ENCODE results near the gene HPN.
"Not testable (repeated sequence)": the region's sequence is repeated elsewhere in the genome, so short reads cannot be mapped to it uniquely, and the experiment has no call there.

Gene HPN

GRCh38 chr19:35044317-35045117, 3.0 kb downstream of the HPN start:
- no peak for ATAC-seq

DNA sequence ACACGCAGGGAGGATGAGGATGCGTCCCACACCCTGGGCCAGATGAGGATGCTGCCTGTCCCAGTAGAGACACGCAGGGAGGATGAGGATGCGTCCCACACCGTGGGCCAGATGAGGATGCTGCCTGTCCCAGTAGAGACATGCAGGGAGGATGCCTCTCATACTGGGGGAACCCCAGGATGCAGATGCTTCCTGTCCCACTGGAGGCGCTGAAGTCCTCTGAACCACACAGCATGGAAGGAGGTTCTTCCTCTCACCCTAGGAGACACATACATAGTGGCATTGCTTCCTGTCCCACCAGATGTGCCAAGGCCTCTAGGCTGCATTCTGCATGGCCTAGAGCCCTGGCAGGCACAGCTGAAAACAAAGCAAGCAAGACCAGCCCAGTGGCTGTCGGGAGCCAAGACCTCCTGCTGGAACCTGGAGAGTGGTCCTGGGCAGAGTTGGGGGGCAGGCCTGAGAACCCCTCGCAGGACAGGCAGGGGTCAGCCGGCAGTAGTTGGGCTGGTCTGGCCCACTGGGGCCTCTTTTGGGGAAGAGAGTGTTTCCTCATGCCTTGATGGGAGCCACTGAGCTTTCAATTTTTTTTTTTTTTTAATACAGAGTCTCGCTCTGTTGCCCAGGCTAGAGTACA, 4.3 kb downstream of the HPN start:
- peak; percentile 77 to 79 for ATAC-seq

GRCh38 chr19:35046461-35046860, 4.9 kb downstream of the HPN start:
- no peak for ATAC-seq

DNA sequence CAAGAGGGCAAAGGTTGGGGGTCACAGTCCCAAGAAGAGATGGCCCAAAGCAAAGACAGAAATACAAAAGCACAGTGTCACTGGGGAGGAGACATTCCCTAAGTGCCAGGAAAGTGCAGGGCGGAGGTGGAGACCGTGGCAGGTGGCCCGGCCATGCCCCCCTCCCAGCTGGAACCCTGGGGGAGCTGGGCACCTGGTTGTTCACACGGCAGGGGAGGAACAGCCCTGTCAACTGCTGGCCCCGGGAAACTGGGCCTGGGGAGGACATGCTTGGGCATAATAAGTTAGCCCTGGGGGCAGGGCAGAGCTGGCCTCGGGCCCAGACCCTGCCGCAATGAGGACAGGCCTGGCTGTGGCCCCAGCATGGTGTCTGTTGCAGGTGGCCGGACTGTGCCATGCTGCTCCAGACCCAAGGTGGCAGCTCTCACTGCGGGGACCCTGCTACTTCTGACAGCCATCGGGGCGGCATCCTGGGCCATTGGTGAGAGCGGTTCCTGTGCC, 7.4 kb downstream of the HPN start:
- no peak for ATAC-seq

DNA sequence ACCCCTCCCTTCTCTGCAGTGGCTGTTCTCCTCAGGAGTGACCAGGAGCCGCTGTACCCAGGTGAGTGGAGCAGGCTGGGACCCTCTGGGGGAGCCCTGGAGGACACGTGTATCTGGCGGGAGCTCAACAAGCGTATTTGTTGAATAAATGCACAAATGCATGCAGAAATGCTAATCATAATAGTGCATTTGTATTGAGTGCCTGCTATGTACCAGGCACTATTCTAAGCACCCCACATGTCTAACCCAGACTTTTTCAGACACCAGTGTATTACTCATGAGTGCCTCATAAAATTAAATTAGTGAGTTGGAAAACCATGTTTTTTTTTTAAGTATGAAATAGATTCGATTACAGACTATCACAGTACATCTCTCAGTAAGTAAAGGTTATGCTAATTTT, 7.9 kb downstream of the HPN start:
- no peak for ATAC-seq

GRCh38 chr19:35050662-35051061, 9.1 kb downstream of the HPN start:
- not testable (repeated sequence) for ATAC-seq

DNA sequence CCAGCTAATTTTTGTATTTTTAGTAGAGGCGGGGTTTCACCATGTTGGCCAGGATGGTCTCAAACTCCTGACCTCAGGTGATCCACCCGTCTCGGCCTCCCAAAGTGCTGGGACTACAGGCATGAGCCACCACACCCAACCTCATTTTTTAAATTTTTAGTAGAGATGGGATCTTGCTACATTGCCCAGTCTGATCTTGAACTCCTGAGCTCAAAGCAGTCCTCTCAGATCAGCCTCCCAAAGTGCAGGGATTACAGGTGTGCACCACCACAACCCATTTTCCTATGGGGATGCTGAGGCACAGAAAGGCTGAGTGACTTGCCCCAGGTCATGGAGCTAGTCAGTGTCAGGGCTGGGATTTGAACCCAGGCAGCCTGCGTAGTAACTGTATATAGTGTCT, 9.7 kb downstream of the HPN start:
- not testable (repeated sequence) for ATAC-seq

DNA sequence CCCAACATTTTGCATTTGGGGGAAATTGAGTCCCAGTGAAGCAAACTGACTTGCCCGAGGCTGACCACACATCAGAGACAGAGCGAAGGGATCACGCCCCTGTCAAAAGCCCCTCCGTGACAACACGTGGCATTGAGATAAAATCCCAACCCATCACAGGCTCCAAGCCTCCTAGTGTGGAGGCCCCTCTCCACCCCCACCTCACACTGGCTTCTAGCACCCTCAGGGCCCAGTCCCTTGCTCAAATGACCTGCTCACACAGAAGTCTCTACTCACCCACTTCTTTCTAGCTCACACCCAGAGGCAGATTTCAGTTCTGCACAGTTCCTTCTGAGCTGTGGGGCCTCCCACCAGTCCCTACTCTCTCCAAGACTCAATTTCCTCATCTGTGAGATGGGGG, 10.3 kb downstream of the HPN start:
- no peak for ATAC-seq

- no peak for ATAC-seq
Measured at GRCh38 chr19:35052599-35053190, 11.2 kb downstream of the HPN start.

- no peak for ATAC-seq
Measured at GRCh38 chr19:35053667-35054293, 12.3 kb downstream of the HPN start.

- no peak for ATAC-seq
Measured at GRCh38 chr19:35054626-35055025, 13.1 kb downstream of the HPN start.

- no peak for ATAC-seq
Measured at GRCh38 chr19:35055715-35056179, 14.2 kb downstream of the HPN start.

GRCh38 chr19:35056513-35057063, 15.1 kb downstream of the HPN start:
- ATAC-seq, result no peak

- ATAC-seq, result no peak
Measured at GRCh38 chr19:35058370-35058769, 16.8 kb downstream of the HPN start.

GRCh38 chr19:35059006-35059798, 17.7 kb downstream of the HPN start:
- ATAC-seq, result no peak

- ATAC-seq, result no peak
Measured at GRCh38 chr19:35059799-35060091, 18.2 kb downstream of the HPN start.

GRCh38 chr19:35060160-35060855, 18.8 kb downstream of the HPN start:
- ATAC-seq, result no peak

DNA sequence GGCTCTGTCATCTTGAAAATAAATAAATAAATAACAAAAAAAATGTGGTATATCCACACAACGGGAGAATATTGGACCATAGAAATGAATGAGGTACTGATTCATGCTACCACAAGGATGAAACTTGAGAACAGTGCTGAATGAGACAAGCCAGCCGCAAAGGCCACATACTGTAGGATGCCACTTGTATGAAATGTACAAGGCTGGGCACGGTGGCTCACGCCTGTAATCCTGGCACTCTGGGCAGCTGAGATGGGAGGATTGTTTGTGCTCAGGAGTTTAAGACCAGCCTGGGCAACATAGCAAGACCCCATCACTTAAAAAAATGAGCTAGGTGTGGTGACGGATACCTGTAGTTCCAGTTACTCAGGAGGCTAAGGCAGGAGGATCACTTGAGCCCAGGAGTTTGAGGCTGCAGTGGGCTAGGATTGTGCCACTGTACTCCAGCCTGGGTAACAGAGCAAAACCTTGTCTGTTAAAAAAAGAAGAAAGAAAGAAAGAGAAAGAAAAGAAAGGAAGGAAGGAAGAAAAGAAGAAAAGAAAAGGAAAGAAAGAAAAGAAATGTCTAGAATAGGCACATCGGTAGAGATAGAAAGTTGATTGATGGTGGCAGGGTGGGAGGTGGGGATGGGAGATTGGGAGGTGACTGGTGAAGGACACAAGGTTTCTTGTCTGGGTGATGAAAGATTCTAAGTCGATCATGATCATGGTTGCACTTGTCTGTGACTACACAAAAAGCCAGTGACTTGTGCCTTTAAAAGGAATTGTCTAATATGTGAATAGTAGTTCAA, 20.3 kb downstream of the HPN start:
- no peak for ATAC-seq

GRCh38 chr19:35062942-35063341, 21.4 kb downstream of the HPN start:
- ATAC-seq, result no peak

- ATAC-seq, result peak; percentile 77 to 82
Measured at GRCh38 chr19:35063940-35064818, 22.7 kb downstream of the HPN start.

Measured in activated CD4-positive, CD25-positive, alpha-beta regulatory T cell treated with anti-CD3 and anti-CD28 coated beads, Interleukin-2, amount 50 U/mL, for 24 hours (primary cell).